Tibial nerve (tissue), 4 donors: ENCODE data around the gene GPR21.

Experiments used
- EP300 ChIP-seq, 2 donors: sonication (generic); formaldehyde crosslinking; IDR thresholded peaks; one replicate each; pipeline ENCODE4 v1.6.1; 2017; ENCODE audit warnings: antibody characterized with exemption in 2 of 2, mild to moderate bottlenecking in 1 of 2
- POLR2A ChIP-seq, 2 donors: fragments of 450-650 bp; IDR thresholded peaks; one replicate each; pipeline ENCODE4 v1.6.1; 2017; ENCODE audit warnings: antibody characterized with exemption in 2 of 2, mild to moderate bottlenecking in 2 of 2, moderate library complexity in 2 of 2
- TF ChIP-seq, protein P1 (sequence below), 5 experiments: fragments of 200-600 bp in 3 of 5; fragments of 450-650 bp in 2 of 5; sonication (generic) in 3 of 5; IDR thresholded peaks; one replicate each; pipeline ENCODE4 v1.5.1; 2016 to 2019; ENCODE audit warnings: antibody characterized with exemption in 5 of 5, mild to moderate bottlenecking in 3 of 5, moderate library complexity in 2 of 5

DNA sequence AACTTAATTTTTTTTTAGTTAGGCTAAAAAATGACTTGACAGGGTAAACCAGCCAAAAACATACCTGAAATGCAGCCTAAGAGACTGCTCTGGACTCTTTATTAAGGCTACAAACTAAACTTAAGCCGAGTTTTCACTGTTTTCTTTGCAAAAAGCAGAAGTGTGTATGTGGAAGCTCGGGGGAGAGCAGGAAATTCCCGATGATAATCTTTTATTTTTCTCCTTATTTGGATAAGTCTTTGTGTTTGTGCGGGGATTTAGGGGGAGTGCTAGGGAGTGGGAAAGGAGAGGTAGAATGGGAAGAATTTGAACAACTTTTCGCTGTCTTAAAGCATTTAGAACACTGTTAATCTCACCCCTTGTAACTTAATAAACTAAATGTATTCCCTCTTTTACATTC, 30.7 kb upstream of the GPR21 start:
- TF ChIP-seq, protein P1, sequence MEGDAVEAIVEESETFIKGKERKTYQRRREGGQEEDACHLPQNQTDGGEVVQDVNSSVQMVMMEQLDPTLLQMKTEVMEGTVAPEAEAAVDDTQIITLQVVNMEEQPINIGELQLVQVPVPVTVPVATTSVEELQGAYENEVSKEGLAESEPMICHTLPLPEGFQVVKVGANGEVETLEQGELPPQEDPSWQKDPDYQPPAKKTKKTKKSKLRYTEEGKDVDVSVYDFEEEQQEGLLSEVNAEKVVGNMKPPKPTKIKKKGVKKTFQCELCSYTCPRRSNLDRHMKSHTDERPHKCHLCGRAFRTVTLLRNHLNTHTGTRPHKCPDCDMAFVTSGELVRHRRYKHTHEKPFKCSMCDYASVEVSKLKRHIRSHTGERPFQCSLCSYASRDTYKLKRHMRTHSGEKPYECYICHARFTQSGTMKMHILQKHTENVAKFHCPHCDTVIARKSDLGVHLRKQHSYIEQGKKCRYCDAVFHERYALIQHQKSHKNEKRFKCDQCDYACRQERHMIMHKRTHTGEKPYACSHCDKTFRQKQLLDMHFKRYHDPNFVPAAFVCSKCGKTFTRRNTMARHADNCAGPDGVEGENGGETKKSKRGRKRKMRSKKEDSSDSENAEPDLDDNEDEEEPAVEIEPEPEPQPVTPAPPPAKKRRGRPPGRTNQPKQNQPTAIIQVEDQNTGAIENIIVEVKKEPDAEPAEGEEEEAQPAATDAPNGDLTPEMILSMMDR (IDR thresholded peaks at IDR 0.05), result no peak
- no peak for TF ChIP-seq EP300 (IDR thresholded peaks at IDR 0.05)
- TF ChIP-seq POLR2A (IDR thresholded peaks at IDR 0.05), result no peak
